Karpas-422 (cell line): Measurements from ENCODE around the gene SLC35A1. TPM values are rescaled to one million over a fixed set of nuclear protein-coding genes. Genes with fewer than 3 reads are reported as not detected.

Experiments used
- DNase-seq: peaks from one replicate; pipeline ENCODE4 v3.0.0-alpha.2; 2015
- H2AFZ ChIP-seq: fragments of 200-600 bp; sonication (generic); 2 replicates; pipeline ENCODE4 v1.6.1; 2014; ENCODE audit warnings: antibody characterized with exemption, low read length, mixed read lengths
- H3K27ac ChIP-seq: fragments of 200-600 bp; sonication (generic); 2 replicates; pipeline ENCODE4 v1.5.1; 2014; ENCODE audit warnings: mild to moderate bottlenecking, low read length, moderate library complexity
- H3K27me3 ChIP-seq: fragments of 200-600 bp; sonication (generic); 2 replicates; pipeline ENCODE4 v1.6.1; 2014; ENCODE audit warnings: low read length, mixed read lengths
- H3K36me3 ChIP-seq: fragments of 200-600 bp; sonication (generic); 2 replicates; pipeline ENCODE4 v1.6.1; 2014; ENCODE audit warnings: low read length, mixed read lengths; ENCODE audit not compliant: insufficient read depth
- H3K4me1 ChIP-seq: fragments of 200-600 bp; sonication (generic); 2 replicates; pipeline ENCODE4 v1.6.1; 2014; ENCODE audit warnings: mild to moderate bottlenecking, low read length, mixed read lengths
- H3K4me2 ChIP-seq: fragments of 200-600 bp; sonication (generic); 2 replicates; pipeline ENCODE4 v1.6.1; 2014; ENCODE audit warnings: low read length, low read depth, mild to moderate bottlenecking; ENCODE audit not compliant: poor library complexity, severe bottlenecking
- H3K4me3 ChIP-seq: fragments of 200-600 bp; sonication (generic); 2 replicates; pipeline ENCODE4 v1.5.1; 2014; ENCODE audit warnings: mild to moderate bottlenecking, antibody characterized with exemption, low read length, mixed read lengths
- H3K79me2 ChIP-seq: fragments of 200-600 bp; sonication (generic); 2 replicates; pipeline ENCODE4 v1.6.1; 2014; ENCODE audit warnings: mild to moderate bottlenecking, low read length, mixed read lengths
- H3K9ac ChIP-seq: fragments of 200-600 bp; sonication (generic); 2 replicates; pipeline ENCODE4 v1.6.0; 2014; ENCODE audit warnings: low read length
- H3K9me2 ChIP-seq: fragments of 200-600 bp; sonication (generic), shearing (Covaris generic); replicated peaks from 2 replicates; pipeline ENCODE4 v1.6.0; 2014; ENCODE audit warnings: mild to moderate bottlenecking, low read length, moderate library complexity; ENCODE audit not compliant: insufficient read depth
- H3K9me3 ChIP-seq: fragments of 300-700, 200-600 bp; sonication (generic); 2 replicates; pipeline ENCODE4 v1.6.1; 2014; ENCODE audit warnings: low read length, mixed read lengths
- H4K20me1 ChIP-seq: fragments of 200-600 bp; sonication (generic); 2 replicates; pipeline ENCODE4 v1.6.1; 2014; ENCODE audit warnings: mild to moderate bottlenecking, antibody characterized with exemption, low read length, low read depth; ENCODE audit not compliant: insufficient read depth
- total RNA-seq: library from RNA; depleted of rRNA; stranded (reverse); fragments of >200 nt; shearing (Covaris generic); gene quantifications from 2 replicates; pipeline ENCODE4 v1.2.3, GENCODE V29; 2014; ENCODE audit warnings: low replicate concordance

Gene SLC35A1
- total RNA-seq, 1 experiment from 2014 or later, result 31.6 TPM

GRCh38 chr6:87538510-87539260 lies 65.9 kb downstream of the SLC35A1 start:
- Histone ChIP-seq H3K9me2 (no peaks in the 10 kb centered on the region), H3K4me1 (peaks cover 11% of the 10 kb centered on the region), H4K20me1 (no peaks in the 10 kb centered on the region), H3K27ac (no peak overlapping the region), H3K36me3 (peaks cover 41% of the 10 kb centered on the region), H3K79me2 (peaks cover 17% of the 10 kb centered on the region), H3K9me3 (peaks cover 9% of the 10 kb centered on the region; the same call in 1 of the 2 replicates), H3K4me2 (no peak overlapping the region), H3K4me3 (no peak overlapping the region), H3K27me3 (no peaks in the 10 kb centered on the region), H3K9ac (no peak overlapping the region), H2AFZ (no peak overlapping the region)
- no peak for DNase-seq

GRCh38 chr6:87539554-87539953 lies 66.8 kb downstream of the SLC35A1 start:
- Histone ChIP-seq H3K27me3 (no peaks in the 10 kb centered on the region), H3K27ac (no peak overlapping the region), H3K36me3 (peaks cover 49% of the 10 kb centered on the region), H4K20me1 (no peaks in the 10 kb centered on the region), H3K4me1 (peaks cover 11% of the 10 kb centered on the region), H3K9me2 (no peaks in the 10 kb centered on the region), H3K9ac (no peak overlapping the region), H3K4me3 (no peak overlapping the region), H3K9me3 (peaks cover 9% of the 10 kb centered on the region; the same call in 1 of the 2 replicates), H3K79me2 (peaks cover 15% of the 10 kb centered on the region), H3K4me2 (no peak overlapping the region), H2AFZ (no peak overlapping the region)
- DNase-seq, result no peak

GRCh38 chr6:87540539-87540938 lies 67.8 kb downstream of the SLC35A1 start:
- no peak overlapping the region for H2AFZ ChIP-seq
- H3K9me2 ChIP-seq, result no peaks in the 10 kb centered on the region
- no peak for DNase-seq
- no peaks in the 10 kb centered on the region for H4K20me1 ChIP-seq
- peaks cover 54% of the 10 kb centered on the region for H3K36me3 ChIP-seq
- peaks cover 15% of the 10 kb centered on the region for H3K79me2 ChIP-seq
- H3K27ac ChIP-seq, result no peak overlapping the region
- H3K4me2 ChIP-seq, result no peak overlapping the region
- no peak overlapping the region for H3K9ac ChIP-seq
- no peaks in the 10 kb centered on the region for H3K27me3 ChIP-seq
- H3K9me3 ChIP-seq, result peaks cover 9% of the 10 kb centered on the region; the same call in 1 of the 2 replicates
- no peak overlapping the region for H3K4me3 ChIP-seq
- peaks cover 11% of the 10 kb centered on the region for H3K4me1 ChIP-seq

GRCh38 chr6:87541041-87541440 lies 68.3 kb downstream of the SLC35A1 start:
- Histone ChIP-seq H3K27ac (no peak overlapping the region), H3K9me3 (peaks cover 9% of the 10 kb centered on the region; the same call in 1 of the 2 replicates), H3K4me3 (no peak overlapping the region), H3K4me1 (peaks cover 11% of the 10 kb centered on the region), H3K36me3 (peaks cover 57% of the 10 kb centered on the region), H3K9me2 (no peaks in the 10 kb centered on the region), H3K9ac (no peak overlapping the region), H3K4me2 (no peak overlapping the region), H3K79me2 (peaks cover 15% of the 10 kb centered on the region), H2AFZ (no peak overlapping the region), H3K27me3 (no peaks in the 10 kb centered on the region), H4K20me1 (no peaks in the 10 kb centered on the region)
- no peak for DNase-seq

GRCh38 chr6:87541744-87542143 lies 69.0 kb downstream of the SLC35A1 start:
- no peak overlapping the region for H3K27ac ChIP-seq
- no peak overlapping the region for H3K4me2 ChIP-seq
- peaks cover 57% of the 10 kb centered on the region for H3K36me3 ChIP-seq
- H3K27me3 ChIP-seq, result no peaks in the 10 kb centered on the region
- no peak overlapping the region for H3K4me3 ChIP-seq
- peaks cover 18% of the 10 kb centered on the region for H3K79me2 ChIP-seq
- peaks cover 9% of the 10 kb centered on the region; the same call in 1 of the 2 replicates for H3K9me3 ChIP-seq
- no peak overlapping the region for H2AFZ ChIP-seq
- H4K20me1 ChIP-seq, result no peaks in the 10 kb centered on the region
- no peaks in the 10 kb centered on the region for H3K9me2 ChIP-seq
- H3K4me1 ChIP-seq, result peaks cover 10% of the 10 kb centered on the region
- no peak overlapping the region for H3K9ac ChIP-seq
- DNase-seq, result no peak

GRCh38 chr6:87543696-87544473 lies 71.1 kb downstream of the SLC35A1 start:
- peaks cover 60% of the 10 kb centered on the region for H3K36me3 ChIP-seq
- H3K27me3 ChIP-seq, result no peaks in the 10 kb centered on the region
- H3K27ac ChIP-seq, result no peak overlapping the region
- no peak overlapping the region for H2AFZ ChIP-seq
- no peak overlapping the region for H3K4me2 ChIP-seq
- no peak for DNase-seq
- no peak overlapping the region for H3K9ac ChIP-seq
- no peaks in the 10 kb centered on the region for H4K20me1 ChIP-seq
- no peaks in the 10 kb centered on the region for H3K9me2 ChIP-seq
- no peak overlapping the region for H3K4me3 ChIP-seq
- H3K4me1 ChIP-seq, result no peaks in the 10 kb centered on the region
- H3K79me2 ChIP-seq, result peaks cover 17% of the 10 kb centered on the region; the same call in 1 of the 2 replicates
- H3K9me3 ChIP-seq, result peaks cover 9% of the 10 kb centered on the region; the same call in 1 of the 2 replicates

- Histone ChIP-seq H4K20me1 (no peaks in the 10 kb centered on the region), H3K9me3 (peaks cover 8% of the 10 kb centered on the region; the same call in 1 of the 2 replicates), H3K4me2 (no peak overlapping the region), H2AFZ (no peak overlapping the region), H3K79me2 (peaks cover 17% of the 10 kb centered on the region; the same call in 1 of the 2 replicates), H3K4me3 (no peak overlapping the region), H3K9me2 (no peaks in the 10 kb centered on the region), H3K9ac (no peak overlapping the region), H3K4me1 (no peaks in the 10 kb centered on the region), H3K27ac (no peak overlapping the region), H3K36me3 (peaks cover 55% of the 10 kb centered on the region), H3K27me3 (no peaks in the 10 kb centered on the region)
- DNase-seq, result no peak
These were observed 71.6 kb downstream of the SLC35A1 start for GRCh38 chr6:87544474-87544735.

- H3K4me1 ChIP-seq, result no peaks in the 10 kb centered on the region
- H3K9ac ChIP-seq, result no peak overlapping the region
- no peak for DNase-seq
- no peak overlapping the region for H2AFZ ChIP-seq
- no peak overlapping the region for H3K4me2 ChIP-seq
- peaks cover 24% of the 10 kb centered on the region; the same call in 1 of the 2 replicates for H3K36me3 ChIP-seq
- no peak overlapping the region for H3K27ac ChIP-seq
- no peaks in the 10 kb centered on the region for H3K9me2 ChIP-seq
- no peak overlapping the region for H3K4me3 ChIP-seq
- peaks cover 48% of the 10 kb centered on the region for H3K79me2 ChIP-seq
- H3K27me3 ChIP-seq, result no peaks in the 10 kb centered on the region
- no peaks in the 10 kb centered on the region for H3K9me3 ChIP-seq
- no peaks in the 10 kb centered on the region for H4K20me1 ChIP-seq
These were observed 79.0 kb downstream of the SLC35A1 start for GRCh38 chr6:87551799-87552198.
